ENCODE results near the gene RFX1.
A peak's percentile ranks its signal among the peaks of the same experiment; 100 is the strongest.
"Not testable (repeated sequence)": the region's sequence is repeated elsewhere in the genome, so short reads cannot be mapped to it uniquely, and the experiment has no call there.

RFX1 gene

DNA sequence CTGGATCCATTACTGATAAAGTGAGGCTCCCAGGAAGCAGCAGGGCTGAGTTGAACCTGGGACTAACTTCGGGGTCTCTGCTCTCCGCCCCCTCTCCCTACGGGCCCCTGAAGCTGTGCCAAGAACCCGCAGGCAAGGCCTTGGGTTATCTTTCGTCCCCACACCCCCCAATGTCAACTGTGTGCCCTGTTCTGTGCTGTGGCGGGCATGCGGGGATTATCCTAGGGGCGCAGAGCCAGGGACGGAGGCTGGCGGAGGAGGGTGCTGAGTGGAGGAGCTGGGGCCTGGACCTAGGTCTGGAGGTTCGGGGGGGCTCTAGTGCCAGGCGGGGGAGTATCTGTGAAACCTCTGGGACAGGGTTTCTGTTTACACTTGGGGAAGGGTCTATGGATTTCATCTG is 26.4 kb downstream of the RFX1 start:
- H3K4me3 ChIP-seq (ENCODE audit: low read depth, low read length), result no peak overlapping the region

DNA sequence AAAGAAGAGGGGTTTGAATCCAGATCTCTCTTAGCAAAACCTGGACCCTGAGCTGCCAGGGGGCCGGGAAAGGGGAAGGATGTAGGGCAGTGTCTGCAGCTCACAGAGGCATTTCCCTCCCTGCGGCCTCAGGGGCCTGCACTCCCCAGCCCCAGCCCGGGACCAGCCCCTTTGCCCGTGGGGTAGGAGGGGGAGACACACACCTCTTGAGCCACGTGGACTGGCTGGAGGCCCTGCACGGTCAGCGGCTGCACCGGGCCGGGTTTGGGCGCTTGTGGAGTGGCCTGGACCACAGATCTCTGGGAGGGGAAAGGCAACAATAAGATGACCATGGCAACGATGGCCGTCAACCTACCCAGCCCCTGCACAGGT is 26.9 kb downstream of the RFX1 start:
- H3K4me3 ChIP-seq (ENCODE audit: low read depth, low read length), result peak overlapping the region; percentile 37

DNA sequence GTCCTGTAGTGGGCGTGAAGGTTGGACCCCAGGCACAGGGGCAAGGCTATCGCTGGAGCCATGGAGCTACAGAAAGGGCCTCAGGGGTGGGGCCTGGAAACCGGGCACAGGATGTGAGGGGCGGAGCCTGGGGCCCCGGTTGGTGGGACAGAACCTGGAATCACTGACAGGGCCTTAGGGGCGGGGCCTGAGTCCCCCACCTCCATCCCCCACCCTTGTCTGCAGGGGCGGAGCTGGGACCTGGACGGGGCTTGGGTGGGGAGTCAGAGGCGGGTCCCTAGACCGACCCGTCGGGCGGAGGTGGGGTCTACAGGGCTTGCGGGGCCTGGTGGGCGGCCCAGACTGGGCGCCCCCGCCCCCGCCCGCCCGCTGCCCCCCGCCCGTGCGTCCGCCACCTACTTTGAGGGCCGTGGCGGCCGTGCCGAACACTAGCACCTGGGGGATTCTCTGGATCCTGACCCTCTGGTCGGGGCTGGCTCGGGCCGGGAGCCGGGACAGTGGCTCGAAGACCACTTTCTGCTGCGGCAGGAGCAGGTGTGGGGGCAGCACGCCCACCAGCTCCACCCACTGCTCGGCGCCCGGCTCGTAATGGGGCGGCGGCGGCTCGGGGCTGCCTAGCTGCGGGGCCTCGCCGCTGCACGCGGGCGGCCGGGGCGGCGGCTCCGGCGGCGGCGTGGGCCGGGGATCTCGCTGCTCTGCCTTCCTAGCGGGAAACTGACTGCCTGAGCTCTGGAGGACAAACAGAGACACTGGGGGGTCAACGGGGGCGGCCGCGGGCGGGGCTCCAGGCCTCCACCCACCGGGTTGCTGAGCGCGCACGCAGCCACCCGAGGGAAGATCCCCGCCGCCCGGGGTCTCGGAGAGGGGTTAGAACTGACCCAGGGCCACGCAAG is 27.5 kb downstream of the RFX1 start:
- H3K4me3 ChIP-seq (ENCODE audit: low read depth, low read length), result peak overlapping the region; percentile 37

GRCh38 chr19:13977803-13978202 is 28.3 kb downstream of the RFX1 start:
- H3K4me3 ChIP-seq (ENCODE audit: low read depth, low read length), result no peak overlapping the region

- no peak overlapping the region for H3K4me3 ChIP-seq (ENCODE audit: low read depth, low read length)
Observed at GRCh38 chr19:13976446-13976845, 29.7 kb downstream of the RFX1 start.

- no peak overlapping the region for H3K4me3 ChIP-seq (ENCODE audit: low read depth, low read length)
Observed at GRCh38 chr19:13975870-13976269, 30.2 kb downstream of the RFX1 start.

DNA sequence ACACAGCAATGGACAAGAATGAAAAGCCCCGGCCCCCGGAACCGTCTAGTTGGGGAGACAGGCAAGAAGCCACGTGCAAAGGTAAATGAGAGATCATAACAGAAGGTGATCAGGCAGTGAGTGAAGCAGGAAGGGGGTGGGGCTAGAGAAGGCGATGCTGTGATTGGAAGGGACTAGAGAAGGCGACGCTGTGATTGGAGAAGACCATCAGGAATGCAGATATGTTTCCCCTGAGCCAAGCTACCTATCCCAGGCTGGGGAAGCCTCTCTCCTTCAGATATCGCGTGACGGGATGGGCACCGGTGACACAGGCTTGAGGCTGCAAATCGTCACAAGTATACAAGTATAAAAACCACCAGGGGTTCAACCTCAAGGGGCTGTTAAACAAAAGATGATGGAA is 32.0 kb downstream of the RFX1 start:
- no peak overlapping the region for H3K4me3 ChIP-seq (ENCODE audit: low read depth, low read length)

- not testable (repeated sequence) for H3K4me3 ChIP-seq (ENCODE audit: low read depth, low read length)
Observed at GRCh38 chr19:13973479-13973878, 32.6 kb downstream of the RFX1 start.

GRCh38 chr19:13972368-13973155 is 33.6 kb downstream of the RFX1 start:
- no peak overlapping the region for H3K4me3 ChIP-seq (ENCODE audit: low read depth, low read length)

GRCh38 chr19:13971868-13972267 is 34.3 kb downstream of the RFX1 start:
- not testable (repeated sequence) for H3K4me3 ChIP-seq (ENCODE audit: low read depth, low read length)

GRCh38 chr19:13969897-13970296 is 36.2 kb downstream of the RFX1 start:
- H3K4me3 ChIP-seq (ENCODE audit: low read depth, low read length), result no peak overlapping the region

DNA sequence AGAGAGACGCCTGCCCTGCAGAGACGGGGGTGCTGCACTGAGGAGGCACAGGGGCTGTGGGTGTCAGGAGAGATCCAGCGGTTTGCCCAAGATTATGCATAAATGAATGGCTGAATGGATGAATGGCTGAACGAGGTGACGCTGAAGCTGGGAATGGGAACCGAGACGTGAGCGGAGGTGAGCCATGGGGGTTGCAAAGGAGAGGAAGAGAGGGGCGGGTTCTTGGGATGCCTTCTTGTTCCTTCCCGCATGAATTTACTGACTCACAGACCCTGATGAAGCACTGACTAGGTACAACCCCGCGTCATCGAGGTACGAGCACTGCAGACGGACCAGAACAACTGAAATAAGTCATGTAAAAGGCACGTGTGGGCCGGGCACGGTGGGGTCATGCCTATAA is 37.1 kb downstream of the RFX1 start:
- H3K4me3 ChIP-seq (ENCODE audit: low read depth, low read length), result no peak overlapping the region

- H3K4me3 ChIP-seq (ENCODE audit: low read depth, low read length), result no peak overlapping the region
Observed at GRCh38 chr19:13968383-13968935, 37.7 kb downstream of the RFX1 start.

GRCh38 chr19:13967206-13967605 is 38.9 kb downstream of the RFX1 start:
- not testable (repeated sequence) for H3K4me3 ChIP-seq (ENCODE audit: low read depth, low read length)

- no peak overlapping the region for H3K4me3 ChIP-seq (ENCODE audit: low read depth, low read length)
Observed at GRCh38 chr19:13966684-13967128, 39.4 kb downstream of the RFX1 start.

DNA sequence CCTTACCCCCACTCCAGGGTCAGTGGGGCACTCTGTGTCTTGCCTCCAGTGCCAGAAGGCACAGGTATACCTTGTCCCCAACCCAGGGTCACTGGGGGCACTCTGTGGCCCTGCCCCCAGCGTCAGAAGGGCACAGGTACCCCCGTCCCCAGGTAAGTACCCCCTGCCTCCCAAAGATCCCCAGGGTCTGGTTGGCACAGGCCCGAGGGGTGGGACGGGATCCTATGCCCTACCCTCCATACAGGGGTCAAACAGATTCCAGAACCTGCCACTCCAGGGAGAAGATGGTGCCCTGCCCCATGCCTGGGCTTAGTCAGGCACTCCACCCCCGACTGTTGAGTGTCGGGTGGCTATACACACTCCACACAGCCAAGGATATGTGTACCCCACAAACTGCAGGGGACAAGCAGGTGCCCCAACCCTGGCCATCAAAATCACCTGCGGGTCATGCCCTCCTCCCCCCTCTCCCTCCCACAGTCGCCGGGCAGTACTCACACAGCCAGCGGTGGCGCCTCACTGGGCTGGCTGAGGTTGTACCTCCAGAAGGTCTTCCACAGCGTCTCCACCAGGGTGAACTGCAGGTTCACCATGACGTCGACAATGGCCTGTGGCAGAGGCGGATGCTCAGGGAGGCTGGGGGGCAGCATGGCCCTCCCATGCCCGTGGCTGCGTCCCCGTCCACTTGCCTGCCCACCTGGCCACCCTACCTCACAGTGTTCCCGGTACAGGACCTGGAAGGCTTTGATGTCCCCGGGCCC is 40.0 kb downstream of the RFX1 start:
- H3K4me3 ChIP-seq (ENCODE audit: low read depth, low read length), result no peak overlapping the region

DNA sequence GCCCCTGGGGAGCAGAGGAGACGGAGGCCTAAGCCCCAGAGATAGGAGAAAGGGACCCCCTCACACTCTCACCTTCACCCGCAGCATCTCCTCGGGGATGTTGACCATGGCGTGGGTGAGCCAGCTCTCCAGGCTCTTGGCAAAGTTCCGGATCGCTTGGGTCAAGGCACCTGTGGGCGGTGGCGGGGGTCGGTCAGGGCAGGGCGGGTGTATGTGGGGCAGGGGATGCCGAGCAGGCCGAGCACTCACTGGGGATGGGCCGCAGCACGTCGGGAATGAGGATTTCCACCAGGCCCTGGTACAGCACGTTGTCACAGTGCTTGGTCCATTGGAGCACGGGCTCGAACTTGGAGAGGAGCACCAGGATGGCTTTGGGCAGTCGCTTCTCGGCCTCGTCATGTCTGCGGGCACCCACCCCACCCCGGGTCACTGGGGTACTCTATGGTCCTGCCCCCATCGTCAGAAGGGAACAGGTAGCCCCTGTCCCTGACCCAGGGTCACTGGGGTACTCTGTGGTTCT is 40.7 kb downstream of the RFX1 start:
- no peak overlapping the region for H3K4me3 ChIP-seq (ENCODE audit: low read depth, low read length)

DNA sequence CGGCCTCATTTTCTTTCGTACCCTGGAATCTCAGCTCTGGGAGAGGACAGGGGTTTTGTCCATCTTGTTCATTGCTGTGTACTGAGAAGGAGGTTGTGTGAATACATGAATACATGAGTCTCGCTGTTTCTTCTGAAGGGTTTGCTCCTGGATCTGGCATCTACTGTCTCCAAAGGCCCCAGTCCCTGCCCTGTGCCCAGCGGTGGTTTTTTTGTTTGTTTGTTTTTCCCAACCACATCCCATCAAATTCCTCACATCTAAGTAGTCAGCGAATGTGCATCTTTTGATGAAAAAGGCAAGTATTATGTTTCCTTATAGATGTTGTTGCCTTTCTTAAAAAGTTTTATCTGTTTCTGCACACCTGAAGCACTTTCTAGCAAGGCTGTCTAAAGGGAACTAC is 41.3 kb downstream of the RFX1 start:
- no peak overlapping the region for H3K4me3 ChIP-seq (ENCODE audit: low read depth, low read length)

- H3K4me3 ChIP-seq (ENCODE audit: low read depth, low read length), result peak overlapping the region; percentile 41
Observed at GRCh38 chr19:13963603-13964105, 42.5 kb downstream of the RFX1 start.

Measured in iPS-11a (cell line).